Colonic mucosa (tissue), 4 donors: ENCODE results near the gene WDFY3. TPM values are rescaled to one million over a fixed set of nuclear protein-coding genes. Genes with fewer than 3 reads are reported as not detected.
"Not testable (repeated sequence)": the region's sequence is repeated elsewhere in the genome, so short reads cannot be mapped to it uniquely, and the experiment has no call there.

Experiments used
- DNase-seq: peaks from one replicate; pipeline ENCODE4 v3.0.0-alpha.2; 2020
- H3K27ac ChIP-seq: fragments of 200-600 bp; one replicate; pipeline ENCODE4 v1.8.0; 2021
- H3K27me3 ChIP-seq: fragments of 200-600 bp; one replicate; pipeline ENCODE4 v1.8.0; 2021
- H3K36me3 ChIP-seq: fragments of 200-600 bp; one replicate; pipeline ENCODE4 v1.8.0; 2021
- H3K4me1 ChIP-seq: fragments of 200-600 bp; one replicate; pipeline ENCODE4 v1.8.0; 2021; ENCODE audit warnings: mild to moderate bottlenecking
- H3K4me3 ChIP-seq: fragments of 200-600 bp; one replicate; pipeline ENCODE4 v1.8.0; 2021
- H3K9ac ChIP-seq, 2 donors: one replicate each; pipeline ENCODE4 v1.7.0; 2013; ENCODE audit warnings: control low read depth in 2 of 2, low read depth in 2 of 2, low read length in 2 of 2
- H3K9me3 ChIP-seq: fragments of 200-600 bp; one replicate; pipeline ENCODE4 v1.8.0; 2021
- intact Hi-C: fragments of 100-400 bp; cut with DNase I; formaldehyde crosslinking; loops from one replicate; pipeline ENCODE4 v1.14.1; 2022
- total RNA-seq, 2 donors: library from RNA; stranded (reverse); fragmentation: NEBNext Ultra II Directional in 1 of 2; extraction: Animal tissue kit (Norgen Biotek cat#: 25700) in 1 of 2; gene quantifications; one replicate each; pipeline ENCODE4 v1.2.1, GENCODE V29; 2021
- TF ChIP-seq, protein P1 (sequence below): fragments of 200-600 bp; IDR thresholded peaks from one replicate; pipeline ENCODE4 v1.8.0; 2022; ENCODE audit warnings: antibody characterized with exemption, mild to moderate bottlenecking
- donor health status: healthy.
- donor health status: DM: no; HTN: no; CAD: no.
- donor health status: DM: no; HTN: no; CAD: no.

Gene WDFY3
- total RNA-seq, 2 donors from 2014 or later = 46.3 to 50.8 TPM

DNA sequence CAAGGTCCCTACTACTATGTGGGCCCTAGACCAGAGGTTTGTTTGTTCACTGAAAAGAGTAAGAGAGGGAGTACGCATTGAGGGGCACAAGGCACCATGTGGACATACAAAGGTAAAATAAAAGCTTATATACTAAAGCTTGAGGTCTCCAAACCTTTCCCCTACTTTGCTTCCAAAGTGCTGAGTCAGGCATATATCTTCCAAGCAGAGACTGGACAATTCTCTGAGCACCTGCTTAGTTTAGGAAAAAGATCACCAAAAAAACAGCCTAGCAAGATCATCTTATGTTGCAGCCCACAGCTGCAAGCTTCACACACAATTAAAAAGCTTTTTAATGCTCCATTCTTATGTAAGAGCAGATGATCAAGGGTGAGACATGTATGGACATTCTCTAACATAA lies 119.5 kb downstream of the WDFY3 start:
- H3K36me3 ChIP-seq = no peaks in the 10 kb centered on the region
- no peak overlapping the region for H3K4me3 ChIP-seq
- H3K9me3 ChIP-seq = no peaks in the 10 kb centered on the region
- TF ChIP-seq, protein P1, sequence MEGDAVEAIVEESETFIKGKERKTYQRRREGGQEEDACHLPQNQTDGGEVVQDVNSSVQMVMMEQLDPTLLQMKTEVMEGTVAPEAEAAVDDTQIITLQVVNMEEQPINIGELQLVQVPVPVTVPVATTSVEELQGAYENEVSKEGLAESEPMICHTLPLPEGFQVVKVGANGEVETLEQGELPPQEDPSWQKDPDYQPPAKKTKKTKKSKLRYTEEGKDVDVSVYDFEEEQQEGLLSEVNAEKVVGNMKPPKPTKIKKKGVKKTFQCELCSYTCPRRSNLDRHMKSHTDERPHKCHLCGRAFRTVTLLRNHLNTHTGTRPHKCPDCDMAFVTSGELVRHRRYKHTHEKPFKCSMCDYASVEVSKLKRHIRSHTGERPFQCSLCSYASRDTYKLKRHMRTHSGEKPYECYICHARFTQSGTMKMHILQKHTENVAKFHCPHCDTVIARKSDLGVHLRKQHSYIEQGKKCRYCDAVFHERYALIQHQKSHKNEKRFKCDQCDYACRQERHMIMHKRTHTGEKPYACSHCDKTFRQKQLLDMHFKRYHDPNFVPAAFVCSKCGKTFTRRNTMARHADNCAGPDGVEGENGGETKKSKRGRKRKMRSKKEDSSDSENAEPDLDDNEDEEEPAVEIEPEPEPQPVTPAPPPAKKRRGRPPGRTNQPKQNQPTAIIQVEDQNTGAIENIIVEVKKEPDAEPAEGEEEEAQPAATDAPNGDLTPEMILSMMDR = no peak
- no peaks in the 10 kb centered on the region for H3K27me3 ChIP-seq
- intact Hi-C loops = no loop called here
- DNase-seq = no peak
- H3K9ac ChIP-seq = no peak overlapping the region
- H3K4me1 ChIP-seq = no peaks in the 10 kb centered on the region
- no peak overlapping the region for H3K27ac ChIP-seq

- H3K27ac ChIP-seq = no peak overlapping the region
- intact Hi-C loops = no loop called here
- no peak overlapping the region for H3K4me3 ChIP-seq
- H3K4me1 ChIP-seq = no peaks in the 10 kb centered on the region
- no peaks in the 10 kb centered on the region for H3K27me3 ChIP-seq
- H3K9ac ChIP-seq = no peak overlapping the region
- no peak for DNase-seq
- H3K9me3 ChIP-seq = no peaks in the 10 kb centered on the region
- TF ChIP-seq, protein P1 = no peak
- H3K36me3 ChIP-seq = no peaks in the 10 kb centered on the region
These were observed 125.1 kb downstream of the WDFY3 start for GRCh38 chr4:84841435-84841834.

DNA sequence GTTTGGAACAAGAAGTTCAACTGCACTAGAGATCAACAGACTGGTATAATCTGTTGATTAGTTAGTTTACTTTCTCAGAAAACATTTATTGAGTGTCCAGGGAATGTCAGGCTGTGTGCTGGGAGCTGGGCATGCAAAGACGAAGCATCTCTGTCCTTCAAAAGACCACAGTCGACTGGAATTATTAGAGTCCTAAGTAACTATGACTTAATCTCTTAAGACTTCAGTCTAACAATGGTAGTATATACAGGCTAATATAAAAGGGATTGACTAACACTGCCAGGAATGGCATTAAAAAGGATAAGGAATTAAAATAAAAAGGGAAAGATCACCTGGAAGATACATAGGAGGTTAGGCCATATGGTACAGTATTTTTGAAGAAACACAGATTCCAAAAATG lies 128.7 kb downstream of the WDFY3 start:
- Histone ChIP-seq H3K4me1 (no peaks in the 10 kb centered on the region), H3K27ac (no peak overlapping the region), H3K9ac (no peak overlapping the region), H3K9me3 (no peaks in the 10 kb centered on the region), H3K27me3 (no peaks in the 10 kb centered on the region), H3K36me3 (no peaks in the 10 kb centered on the region), H3K4me3 (no peak overlapping the region)
- DNase-seq = no peak
- intact Hi-C loops = no loop called here
- TF ChIP-seq, protein P1 = no peak

DNA sequence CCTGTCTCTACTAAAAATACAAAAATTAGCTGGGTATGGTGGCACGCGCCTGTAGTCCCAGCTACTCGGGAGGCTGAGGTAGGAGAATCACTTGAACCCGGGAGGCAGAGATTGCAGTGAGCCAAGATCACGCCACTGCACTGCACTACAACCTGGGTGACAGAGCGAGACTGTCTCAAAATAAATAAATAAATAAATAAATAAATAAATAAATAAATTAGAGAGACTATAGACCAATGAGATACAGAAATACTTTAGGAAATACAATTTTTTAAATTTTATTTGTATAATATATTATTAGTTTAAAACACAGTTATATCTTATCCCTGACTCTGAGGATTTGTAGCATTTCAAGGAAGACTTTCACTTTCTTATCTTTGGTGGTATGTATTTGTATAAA lies 136.9 kb downstream of the WDFY3 start:
- not testable (repeated sequence) for H3K36me3 ChIP-seq

DNA sequence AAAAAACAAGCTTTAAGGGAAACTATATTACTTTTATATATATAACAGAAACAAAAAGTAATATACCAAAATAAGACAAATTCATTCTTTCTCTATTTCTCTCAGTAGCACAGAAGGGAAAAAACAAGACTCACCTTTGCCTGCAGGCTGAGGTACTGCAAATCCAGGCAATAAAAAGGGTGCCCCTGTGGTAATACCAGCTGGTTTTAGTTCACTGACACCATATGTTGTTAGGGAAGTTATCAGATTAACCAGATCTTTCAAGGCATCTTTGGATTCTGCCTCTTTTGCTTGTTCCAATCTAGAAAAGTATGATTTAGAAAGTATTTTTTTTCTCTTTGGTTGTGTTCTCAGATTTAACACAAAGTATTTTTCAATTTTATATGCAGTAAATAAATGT lies 139.8 kb downstream of the WDFY3 start:
- DNase-seq = no peak
- TF ChIP-seq, protein P1 = no peak
- H3K4me1 ChIP-seq = no peaks in the 10 kb centered on the region
- H3K36me3 ChIP-seq = no peaks in the 10 kb centered on the region
- intact Hi-C loops = no loop called here
- H3K9me3 ChIP-seq = no peaks in the 10 kb centered on the region
- H3K27ac ChIP-seq = no peak overlapping the region
- H3K4me3 ChIP-seq = no peak overlapping the region
- no peak overlapping the region for H3K9ac ChIP-seq
- H3K27me3 ChIP-seq = no peaks in the 10 kb centered on the region

More for the DNA sequence above, 136.9 kb downstream of the WDFY3 start:
- intact Hi-C loops, DNase-seq, H3K27me3 ChIP-seq, H3K9ac ChIP-seq, H3K4me1 ChIP-seq, H3K27ac ChIP-seq, H3K4me3 ChIP-seq, H3K9me3 ChIP-seq: not testable (repeated sequence)

DNA sequence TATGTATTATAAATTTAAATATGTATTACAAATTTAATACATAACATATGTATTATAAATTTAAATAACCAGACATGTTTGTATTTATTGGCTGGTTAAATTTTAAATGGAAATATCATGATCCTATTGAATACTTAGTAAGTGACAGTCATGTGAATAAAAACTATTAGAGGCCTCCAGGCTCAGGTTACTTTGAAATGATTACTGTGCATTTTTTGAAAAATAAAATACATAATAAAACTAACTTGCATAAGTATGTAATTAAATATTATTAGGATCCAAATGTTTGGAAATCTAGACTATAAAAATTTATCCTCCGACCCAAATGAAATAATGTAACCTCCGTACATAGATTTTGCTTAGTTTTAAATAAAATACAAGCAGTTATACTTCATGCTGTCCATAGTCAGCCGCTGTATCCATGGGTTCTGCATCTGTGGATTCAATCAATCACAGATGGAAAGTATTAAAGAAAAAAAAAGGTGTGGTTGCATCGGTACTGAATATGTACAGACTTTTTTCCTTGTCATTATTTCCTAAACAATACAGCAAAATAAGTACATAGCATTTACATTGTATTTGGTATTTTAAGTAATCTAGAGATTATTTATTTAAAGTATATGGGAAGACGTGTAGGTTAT lies 140.7 kb downstream of the WDFY3 start:
- no peaks in the 10 kb centered on the region for H3K9me3 ChIP-seq
- no peaks in the 10 kb centered on the region for H3K27me3 ChIP-seq
- no peak overlapping the region for H3K27ac ChIP-seq
- TF ChIP-seq, protein P1 = no peak
- intact Hi-C loops = no loop called here
- DNase-seq = no peak
- no peaks in the 10 kb centered on the region for H3K4me1 ChIP-seq
- no peak overlapping the region for H3K4me3 ChIP-seq
- no peaks in the 10 kb centered on the region for H3K36me3 ChIP-seq
- H3K9ac ChIP-seq = no peak overlapping the region
